K562 (cell line): ENCODE measurements around the gene CD72. TPM values are rescaled to one million over a fixed set of nuclear protein-coding genes. Genes with fewer than 3 reads are reported as not detected.

ENCODE experiments used
- ATF6 ChIP-seq: sonication (generic); formaldehyde crosslinking; IDR thresholded peaks from 2 replicates; pipeline ENCODE4 v1.4.0; 2020; ENCODE audit warnings: mild to moderate bottlenecking, missing genetic modification reagents
- CBX1 ChIP-seq: sonication (generic); IDR thresholded peaks from 2 replicates; pipeline ENCODE4 v1.6.1; 2016; ENCODE audit warnings: antibody characterized with exemption, low read depth, mild to moderate bottlenecking
- CTCF ChIP-seq, 3 experiments: IDR thresholded peaks in 2 of 3; conservative IDR thresholded peaks in 1 of 3; 2 replicates each; pipeline ENCODE4 v1.5.1; 2011 to 2012; ENCODE audit warnings: low read length in 3 of 3, mild to moderate bottlenecking in 3 of 3, control low read depth in 2 of 3, improper control_type of control experiment in 1 of 3, inconsistent platforms in 1 of 3, low read depth in 1 of 3, mixed read lengths in 1 of 3, moderate library complexity in 1 of 3; ENCODE audit not compliant: insufficient read depth in 2 of 3
- ETV5 ChIP-seq: sonication (generic); formaldehyde crosslinking; IDR thresholded peaks from 2 replicates; pipeline ENCODE4 v1.4.0; 2020; ENCODE audit warnings: low read depth, mild to moderate bottlenecking, missing genetic modification reagents
- FIP1L1 ChIP-seq: fragments of 200-400 bp; formaldehyde crosslinking; IDR thresholded peaks from 2 replicates; pipeline ENCODE4 v1.6.1; 2018; ENCODE audit warnings: mild to moderate bottlenecking, low read depth, low read length; ENCODE audit not compliant: poor library complexity, severe bottlenecking
- JUN ChIP-seq, 2 experiments: sonication (generic) in 1 of 2; formaldehyde crosslinking in 1 of 2; IDR thresholded peaks; 2 replicates each; pipeline versions ENCODE4 v1.6.1 to v1.8.0; 2012 to 2022; ENCODE audit warnings: borderline replicate concordance in 2 of 2, mild to moderate bottlenecking in 2 of 2, improper control_type of control experiment in 1 of 2, low read depth in 1 of 2, low read length in 1 of 2, missing genetic modification reagents in 1 of 2
- JUND ChIP-seq, 2 experiments: IDR thresholded peaks; 2 replicates in 1 of 2; 3 replicates in 1 of 2; pipeline ENCODE4 v1.6.1; 2011; ENCODE audit warnings: borderline replicate concordance in 2 of 2, low read depth in 2 of 2, low read length in 2 of 2, improper control_type of control experiment in 1 of 2, missing biosample characterization in 1 of 2, missing genetic modification characterization in 1 of 2, missing genetic modification reagents in 1 of 2
- MCM5 ChIP-seq: fragments of 450-650 bp; IDR thresholded peaks from 2 replicates; pipeline ENCODE4 v1.6.1; 2016; ENCODE audit warnings: low read depth
- ZBTB1 ChIP-seq: sonication (generic); formaldehyde crosslinking; IDR thresholded peaks from 2 replicates; pipeline ENCODE4 v1.8.1; 2023; ENCODE audit warnings: missing genetic modification reagents, low read depth, mild to moderate bottlenecking, borderline replicate concordance
- ZNF175 ChIP-seq: fragments of 200-800 bp; sonication (Bioruptor generic); IDR thresholded peaks from 2 replicates; pipeline ENCODE4 v1.6.1; 2016; ENCODE audit warnings: low read depth, mild to moderate bottlenecking, missing genetic modification characterization, missing compliant biosample characterization
- ZNF23 ChIP-seq: fragments of 250-450 bp; sonication (Bioruptor Pico); IDR thresholded peaks from 2 replicates; pipeline ENCODE4 v1.4.0; 2020; ENCODE audit warnings: mild to moderate bottlenecking
- ZNF707 ChIP-seq: fragments of 250-450 bp; sonication (Bioruptor Pico); conservative IDR thresholded peaks from 2 replicates; pipeline ENCODE4 v1.8.0; 2022; ENCODE audit warnings: inconsistent platforms, mild to moderate bottlenecking, moderate library complexity
- polyA plus RNA-seq, 8 experiments: library from polyadenylated mRNA; depleted of rRNA in 4 of 8; stranded (reverse) in 5 of 8; unstranded in 3 of 8; fragments of >200 nt; fragmentation: Nextera tagmentation in 2 of 8; fragmentation: Illumina TruSeq in 1 of 8; extraction: Ambion mirVana in 2 of 8; extraction: Trizol in 1 of 8; gene quantifications; 2 replicates each; pipeline versions ENCODE4 v1.2.1 to v1.2.3, GENCODE V29; 2011 to 2014; ENCODE audit warnings: inconsistent platforms in 1 of 8, missing spikeins in 1 of 8
- total RNA-seq, 7 experiments: library from RNA; depleted of rRNA in 6 of 7; stranded (reverse); fragments of >200 nt in 6 of 7; fragmentation: Illumina TruSeq in 2 of 7; extraction: Trizol in 2 of 7; gene quantifications; 2 replicates each; pipeline versions ENCODE4 v1.2.1 to v1.2.3, GENCODE V29; 2011 to 2021; ENCODE audit warnings: low replicate concordance in 1 of 7
- TF ChIP-seq, protein P1 (sequence below), 2 experiments: fragments of 450-650 bp in 1 of 2; IDR thresholded peaks; 2 replicates each; pipeline ENCODE4 v1.6.1; 2011 to 2017; ENCODE audit warnings: low read depth in 2 of 2, antibody characterized with exemption in 1 of 2, borderline replicate concordance in 1 of 2, low read length in 1 of 2, mild to moderate bottlenecking in 1 of 2, mixed read lengths in 1 of 2; ENCODE audit not compliant: control insufficient read depth in 1 of 2
- TF ChIP-seq, protein P2 (sequence below), 2 experiments: fragments of 450-650 bp; conservative IDR thresholded peaks; 2 replicates each; pipeline ENCODE4 v1.6.1; 2017; ENCODE audit warnings: mild to moderate bottlenecking in 2 of 2, moderate library complexity in 2 of 2

Gene CD72
- total and polyA plus RNA-seq, 9 of the 15 experiments (the other 6 are each of a cell fraction or from before 2014, with no cell fraction given) = 0.11 to 0.78 (median 0.27) TPM; not detected in 1

- peak; percentile 34; the same call in 1 of the 2 replicates for TF ChIP-seq JUN (IDR thresholded peaks at IDR 0.05; ENCODE audit: borderline replicate concordance, low read depth, low read length)
- TF ChIP-seq JUN (CRISPR knock-in tag; IDR thresholded peaks at IDR 0.05; ENCODE audit: borderline replicate concordance) = no peak
- TF ChIP-seq JUND (IDR thresholded peaks at IDR 0.05; ENCODE audit: borderline replicate concordance, low read depth, low read length) = peak; percentile 71
- TF ChIP-seq JUND (tag; IDR thresholded peaks at IDR 0.05; ENCODE audit: borderline replicate concordance, low read depth, low read length) = peak; percentile 58; the same call in 1 of the 3 replicates
- TF ChIP-seq CTCF (IDR thresholded peaks at IDR 0.05 in 2 of 3, conservative IDR thresholded peaks at IDR 0.05 in 1 of 3; ENCODE audit: insufficient read depth in 2 of 3, low read depth in 1 of 3, low read length in 3 of 3) = peak; percentile 19 to 35 (median 25); a peak in 2 of 6 replicates
- TF ChIP-seq ZBTB1 (CRISPR knock-in tag) = no peak
- no peak for TF ChIP-seq MCM5
- TF ChIP-seq, protein P1, sequence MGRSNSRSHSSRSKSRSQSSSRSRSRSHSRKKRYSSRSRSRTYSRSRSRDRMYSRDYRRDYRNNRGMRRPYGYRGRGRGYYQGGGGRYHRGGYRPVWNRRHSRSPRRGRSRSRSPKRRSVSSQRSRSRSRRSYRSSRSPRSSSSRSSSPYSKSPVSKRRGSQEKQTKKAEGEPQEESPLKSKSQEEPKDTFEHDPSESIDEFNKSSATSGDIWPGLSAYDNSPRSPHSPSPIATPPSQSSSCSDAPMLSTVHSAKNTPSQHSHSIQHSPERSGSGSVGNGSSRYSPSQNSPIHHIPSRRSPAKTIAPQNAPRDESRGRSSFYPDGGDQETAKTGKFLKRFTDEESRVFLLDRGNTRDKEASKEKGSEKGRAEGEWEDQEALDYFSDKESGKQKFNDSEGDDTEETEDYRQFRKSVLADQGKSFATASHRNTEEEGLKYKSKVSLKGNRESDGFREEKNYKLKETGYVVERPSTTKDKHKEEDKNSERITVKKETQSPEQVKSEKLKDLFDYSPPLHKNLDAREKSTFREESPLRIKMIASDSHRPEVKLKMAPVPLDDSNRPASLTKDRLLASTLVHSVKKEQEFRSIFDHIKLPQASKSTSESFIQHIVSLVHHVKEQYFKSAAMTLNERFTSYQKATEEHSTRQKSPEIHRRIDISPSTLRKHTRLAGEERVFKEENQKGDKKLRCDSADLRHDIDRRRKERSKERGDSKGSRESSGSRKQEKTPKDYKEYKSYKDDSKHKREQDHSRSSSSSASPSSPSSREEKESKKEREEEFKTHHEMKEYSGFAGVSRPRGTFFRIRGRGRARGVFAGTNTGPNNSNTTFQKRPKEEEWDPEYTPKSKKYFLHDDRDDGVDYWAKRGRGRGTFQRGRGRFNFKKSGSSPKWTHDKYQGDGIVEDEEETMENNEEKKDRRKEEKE (IDR thresholded peaks at IDR 0.05; ENCODE audit: borderline replicate concordance in 1 of 2, control insufficient read depth in 1 of 2, low read depth in 2 of 2, low read length in 1 of 2) = peak in 1 of 2 experiments; percentile 81; a peak in 1 of 4 replicates
- TF ChIP-seq ZNF707 = no peak
- TF ChIP-seq ETV5 (CRISPR knock-in tag) = no peak
- peak; percentile 81; the same call in 1 of the 2 replicates for TF ChIP-seq CBX1
- no peak for TF ChIP-seq ZNF23 (CRISPR knock-in tag)
- no peak for TF ChIP-seq FIP1L1
- TF ChIP-seq, protein P2, sequence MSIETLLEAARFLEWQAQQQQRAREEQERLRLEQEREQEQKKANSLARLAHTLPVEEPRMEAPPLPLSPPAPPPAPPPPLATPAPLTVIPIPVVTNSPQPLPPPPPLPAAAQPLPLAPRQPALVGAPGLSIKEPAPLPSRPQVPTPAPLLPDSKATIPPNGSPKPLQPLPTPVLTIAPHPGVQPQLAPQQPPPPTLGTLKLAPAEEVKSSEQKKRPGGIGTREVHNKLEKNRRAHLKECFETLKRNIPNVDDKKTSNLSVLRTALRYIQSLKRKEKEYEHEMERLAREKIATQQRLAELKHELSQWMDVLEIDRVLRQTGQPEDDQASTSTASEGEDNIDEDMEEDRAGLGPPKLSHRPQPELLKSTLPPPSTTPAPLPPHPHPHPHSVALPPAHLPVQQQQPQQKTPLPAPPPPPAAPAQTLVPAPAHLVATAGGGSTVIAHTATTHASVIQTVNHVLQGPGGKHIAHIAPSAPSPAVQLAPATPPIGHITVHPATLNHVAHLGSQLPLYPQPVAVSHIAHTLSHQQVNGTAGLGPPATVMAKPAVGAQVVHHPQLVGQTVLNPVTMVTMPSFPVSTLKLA (conservative IDR thresholded peaks at IDR 0.05) = peak; percentile 97 to 98
- no peak; the same call in 1 of the 2 replicates for TF ChIP-seq ZNF175 (CRISPR knock-in tag)
- peak; percentile 82; the same call in 1 of the 2 replicates for TF ChIP-seq ATF6 (CRISPR knock-in tag)
These were observed 39.4 kb upstream of the CD72 start, which contains the start of gene RMRP (continued) for GRCh38 chr9:35657546-35658136.
